PC-3 (cell line): ENCODE results near the gene DHX34. TPM values are rescaled to one million over a fixed set of nuclear protein-coding genes. Genes with fewer than 3 reads are reported as not detected.
"Not testable (repeated sequence)": the region's sequence is repeated elsewhere in the genome, so short reads cannot be mapped to it uniquely, and the experiment has no call there.

Experiments
- ATAC-seq: fragments of 200-7000 bp; cut with Tn5 transposase; 2 replicates; pipeline ENCODE4 v1.9.1; 2020; ENCODE audit warnings: mild to moderate bottlenecking, moderate library complexity
- BruUV-seq: library from RNA; stranded (reverse); fragments of 400-500 nt; replicated peaks from 2 replicates; lab custom pipeline; 2021; lab: Mats Ljungman, UMichigan
- CTCF ChIA-PET: fragments of 300-600 bp; sonication (Branson Sonifier 250); formaldehyde crosslinking; loops from one replicate; lab custom pipeline; 2022; ENCODE audit warnings: antibody characterized with exemption; lab: Charles Lee
- POLR2A ChIA-PET: fragments of 300-600 bp; sonication (Branson Sonifier 250); formaldehyde crosslinking; loops from one replicate; lab custom pipeline; 2022; ENCODE audit warnings: antibody characterized with exemption; ENCODE audit not compliant: unreplicated experiment; lab: Charles Lee
- DNase-seq: peaks from one replicate; pipeline ENCODE4 v3.0.0-alpha.2; 2015
- H2AFZ ChIP-seq: fragments of 300-600 bp; sonication (generic); 2 replicates; pipeline ENCODE4 v1.6.0; 2016; ENCODE audit warnings: antibody characterized with exemption, low read length
- H3F3A ChIP-seq: fragments of 300-600 bp; sonication (generic); one replicate; pipeline ENCODE4 v1.6.0; 2017; ENCODE audit warnings: antibody characterized with exemption, low read length, control low read depth, mild to moderate bottlenecking; ENCODE audit not compliant: unreplicated experiment
- H3K27ac ChIP-seq: fragments of 300-600 bp; sonication (generic); 2 replicates; pipeline ENCODE4 v1.5.1; 2016; ENCODE audit warnings: mild to moderate bottlenecking, low read length
- H3K27me3 ChIP-seq: fragments of 300-600 bp; sonication (generic); 2 replicates; pipeline ENCODE4 v1.6.1; 2016; ENCODE audit warnings: low read length, mixed read lengths
- H3K36me3 ChIP-seq: fragments of 300-600 bp; sonication (generic); 2 replicates; pipeline ENCODE4 v1.6.1; 2016; ENCODE audit warnings: low read depth, mixed run types, low read length, mixed read lengths
- H3K4me1 ChIP-seq: fragments of 300-600 bp; sonication (generic); 2 replicates; pipeline ENCODE4 v1.5.1; 2016; ENCODE audit warnings: low read length; ENCODE audit not compliant: insufficient read depth
- H3K4me2 ChIP-seq: fragments of 300-600 bp; sonication (generic); 2 replicates; pipeline ENCODE4 v1.6.0; 2016; ENCODE audit warnings: low read length
- H3K4me3 ChIP-seq: fragments of 300-600 bp; sonication (generic); 2 replicates; pipeline ENCODE4 v1.5.1; 2016; ENCODE audit warnings: mild to moderate bottlenecking, low read length, mixed read lengths
- H3K79me2 ChIP-seq: fragments of 300-600 bp; sonication (generic); 2 replicates; pipeline ENCODE4 v1.6.1; 2017; ENCODE audit warnings: low read length, mixed read lengths
- H3K9ac ChIP-seq: fragments of 300-600 bp; sonication (generic); 2 replicates; pipeline ENCODE4 v1.6.0; 2016; ENCODE audit warnings: mild to moderate bottlenecking, low read length
- H3K9me2 ChIP-seq: fragments of 300-600 bp; sonication (generic); replicated peaks from 2 replicates; pipeline ENCODE4 v1.6.1; 2016; ENCODE audit warnings: mixed run types, low read length, mixed read lengths
- H3K9me3 ChIP-seq: fragments of 300-600 bp; sonication (generic); 2 replicates; pipeline ENCODE4 v1.6.1; 2016; ENCODE audit warnings: low read length, mixed read lengths
- H4K20me1 ChIP-seq: fragments of 300-600 bp; sonication (generic); 2 replicates; pipeline ENCODE4 v1.6.1; 2016; ENCODE audit warnings: low read length, mixed read lengths
- EZH2 ChIP-seq: fragments of 300-600 bp; sonication (generic); IDR thresholded peaks from one replicate; pipeline ENCODE4 v1.6.1; 2017; ENCODE audit warnings: antibody characterized with exemption, mild to moderate bottlenecking, low read length; ENCODE audit not compliant: unreplicated experiment
- EZH2phosphoT487 ChIP-seq: fragments of 300-600 bp; sonication (generic); IDR thresholded peaks from 2 replicates; pipeline ENCODE4 v1.6.1; 2018; ENCODE audit warnings: mild to moderate bottlenecking, antibody characterized with exemption, low read length, borderline replicate concordance
- intact Hi-C: fragments of 100-400 bp; cut with micrococcal nuclease; formaldehyde crosslinking; loops from 2 replicates; pipeline ENCODE4 v1.9.0; 2023
- total RNA-seq: library from RNA; depleted of rRNA; stranded (reverse); fragments of >200 nt; gene quantifications from 2 replicates; pipeline ENCODE4 v1.2.3, GENCODE V29; 2014
- TF ChIP-seq, protein P1 (sequence below): fragments of 300-600 bp; sonication (generic); conservative IDR thresholded peaks from 2 replicates; pipeline ENCODE4 v1.5.1; 2017; ENCODE audit warnings: antibody characterized with exemption, low read depth, mild to moderate bottlenecking, low read length

DHX34 gene
- total RNA-seq, 1 experiment from 2014 or later = 28.3 TPM

DNA sequence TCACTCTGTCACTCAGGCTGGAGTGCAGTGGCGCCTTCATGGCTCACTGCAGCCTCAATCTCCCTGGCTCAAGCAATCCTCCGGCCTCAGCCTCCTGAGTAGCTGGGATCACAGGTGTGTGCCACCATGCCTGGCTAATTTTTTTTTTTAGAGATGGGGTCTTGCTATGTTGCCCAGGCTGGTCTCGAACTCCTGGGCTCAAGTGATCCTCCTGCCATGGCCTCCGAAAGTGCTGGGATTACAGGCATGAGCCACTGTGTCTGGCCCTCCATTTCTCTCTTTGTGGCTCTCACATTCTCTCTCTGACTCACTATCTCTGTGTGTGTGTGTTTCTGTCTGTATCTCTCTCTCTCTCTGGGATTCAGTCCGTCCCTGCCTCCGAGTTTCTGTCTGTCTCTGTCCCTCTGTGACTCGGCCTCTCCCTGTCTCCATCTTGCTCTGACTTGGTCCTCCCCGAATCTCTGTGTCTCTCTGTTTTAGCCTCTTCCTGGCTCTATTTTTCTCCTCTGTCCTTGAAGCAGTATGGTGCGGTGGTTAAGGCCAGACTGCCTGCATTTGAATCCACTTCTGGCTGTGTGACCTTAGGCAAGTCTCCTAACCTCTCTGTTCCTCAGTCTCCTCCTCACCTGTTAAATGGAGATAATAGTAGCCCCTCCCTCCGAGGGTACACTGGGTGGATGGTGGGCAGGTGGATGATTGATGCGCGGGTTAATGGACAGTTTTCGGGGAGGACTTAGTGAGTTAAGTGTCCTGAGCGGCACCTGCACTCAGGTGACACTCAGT lies 59.2 kb downstream of the DHX34 start:
- Histone ChIP-seq H3K27me3 (no peaks in the 10 kb centered on the region), H3K36me3 (no peaks in the 10 kb centered on the region), H3K9ac (no peak overlapping the region), H3F3A (no peaks in the 10 kb centered on the region), H3K9me2 (no peaks in the 10 kb centered on the region), H4K20me1 (no peaks in the 10 kb centered on the region), H3K79me2 (no peaks in the 10 kb centered on the region), H2AFZ (no peak overlapping the region), H3K27ac (no peak overlapping the region), H3K9me3 (no peaks in the 10 kb centered on the region), H3K4me2 (no peak overlapping the region), H3K4me3 (no peak overlapping the region), H3K4me1 (no peaks in the 10 kb centered on the region)
- ATAC-seq (no peak), DNase-seq (no peak)
- BruUV-seq = no TSS peak
- ChIA-PET POLR2A (no interaction called here), CTCF (no interaction called here)
- intact Hi-C loops = no loop called here
- no peak for TF ChIP-seq EZH2
- TF ChIP-seq, protein P1, sequence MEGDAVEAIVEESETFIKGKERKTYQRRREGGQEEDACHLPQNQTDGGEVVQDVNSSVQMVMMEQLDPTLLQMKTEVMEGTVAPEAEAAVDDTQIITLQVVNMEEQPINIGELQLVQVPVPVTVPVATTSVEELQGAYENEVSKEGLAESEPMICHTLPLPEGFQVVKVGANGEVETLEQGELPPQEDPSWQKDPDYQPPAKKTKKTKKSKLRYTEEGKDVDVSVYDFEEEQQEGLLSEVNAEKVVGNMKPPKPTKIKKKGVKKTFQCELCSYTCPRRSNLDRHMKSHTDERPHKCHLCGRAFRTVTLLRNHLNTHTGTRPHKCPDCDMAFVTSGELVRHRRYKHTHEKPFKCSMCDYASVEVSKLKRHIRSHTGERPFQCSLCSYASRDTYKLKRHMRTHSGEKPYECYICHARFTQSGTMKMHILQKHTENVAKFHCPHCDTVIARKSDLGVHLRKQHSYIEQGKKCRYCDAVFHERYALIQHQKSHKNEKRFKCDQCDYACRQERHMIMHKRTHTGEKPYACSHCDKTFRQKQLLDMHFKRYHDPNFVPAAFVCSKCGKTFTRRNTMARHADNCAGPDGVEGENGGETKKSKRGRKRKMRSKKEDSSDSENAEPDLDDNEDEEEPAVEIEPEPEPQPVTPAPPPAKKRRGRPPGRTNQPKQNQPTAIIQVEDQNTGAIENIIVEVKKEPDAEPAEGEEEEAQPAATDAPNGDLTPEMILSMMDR = no peak
- TF ChIP-seq EZH2phosphoT487 = no peak

DNA sequence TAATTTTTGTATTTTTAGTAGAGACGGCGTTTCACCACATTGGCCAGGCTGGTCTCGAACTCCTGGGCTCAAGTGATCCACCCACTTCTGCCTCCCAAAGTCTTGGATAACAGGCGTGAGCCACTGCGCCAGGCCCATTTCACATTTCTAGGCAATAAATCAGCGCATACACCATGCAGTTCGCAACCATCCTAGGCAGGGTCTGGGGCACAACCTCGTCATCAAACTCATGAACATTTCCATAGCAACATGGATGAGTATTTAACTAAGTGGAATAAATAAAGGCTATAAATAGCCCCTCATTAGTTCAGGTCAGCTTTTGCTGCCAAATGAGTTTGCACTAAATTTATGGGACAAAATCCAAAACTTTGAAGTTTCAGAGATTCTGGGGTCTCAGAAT lies 62.0 kb downstream of the DHX34 start:
- no peak overlapping the region for H2AFZ ChIP-seq
- ATAC-seq = no peak
- DNase-seq = no peak
- no peaks in the 10 kb centered on the region for H3K79me2 ChIP-seq
- no peaks in the 10 kb centered on the region for H3K27me3 ChIP-seq
- ChIA-PET CTCF (no interaction called here), POLR2A (no interaction called here)
- no TSS peak for BruUV-seq
- no peaks in the 10 kb centered on the region for H4K20me1 ChIP-seq
- no peaks in the 10 kb centered on the region for H3K9me2 ChIP-seq
- no peak overlapping the region for H3K27ac ChIP-seq
- intact Hi-C loops = no loop called here
- no peak overlapping the region for H3K9ac ChIP-seq
- no peaks in the 10 kb centered on the region for H3K9me3 ChIP-seq
- no peak overlapping the region for H3K4me2 ChIP-seq
- no peaks in the 10 kb centered on the region for H3F3A ChIP-seq
- H3K4me3 ChIP-seq = no peak overlapping the region
- no peaks in the 10 kb centered on the region for H3K36me3 ChIP-seq
- TF ChIP-seq, protein P1 = no peak
- TF ChIP-seq EZH2phosphoT487 = no peak
- no peaks in the 10 kb centered on the region for H3K4me1 ChIP-seq

DNA sequence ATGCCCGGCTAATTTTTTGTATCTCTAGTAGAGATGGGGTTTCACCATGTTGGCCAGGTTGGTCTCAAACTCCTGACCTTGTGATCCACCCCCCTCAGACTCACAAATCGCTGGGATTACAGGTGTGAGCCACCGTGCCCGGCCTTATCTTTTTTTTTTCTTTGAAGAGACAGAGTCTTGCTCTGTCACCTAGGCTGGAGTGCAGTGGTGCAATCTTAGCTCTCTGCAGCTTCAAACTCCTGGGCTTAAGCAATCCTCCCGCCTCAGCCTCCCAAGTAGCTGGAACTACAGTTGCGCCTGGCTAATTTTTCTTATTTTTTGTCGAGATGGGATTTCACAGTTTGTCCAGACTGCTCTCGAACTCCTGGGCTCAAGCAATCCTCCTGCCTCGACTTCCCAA lies 62.6 kb downstream of the DHX34 start:
- H3K9me2 ChIP-seq, H3K27ac ChIP-seq, H3K4me3 ChIP-seq, H2AFZ ChIP-seq, H3K79me2 ChIP-seq, H3K4me1 ChIP-seq, H3K27me3 ChIP-seq, H3K4me2 ChIP-seq, POLR2A ChIA-PET, DNase-seq, BruUV-seq, ATAC-seq, H4K20me1 ChIP-seq, H3K36me3 ChIP-seq, H3K9ac ChIP-seq, H3K9me3 ChIP-seq, H3F3A ChIP-seq, CTCF ChIA-PET, intact Hi-C loops: not testable (repeated sequence)
